CD14-positive monocyte (primary cell): ENCODE results near the gene LIFR. TPM values are rescaled to one million over a fixed set of nuclear protein-coding genes. Genes with fewer than 3 reads are reported as not detected.

Experiments used
- DNase-seq, 3 donors: peaks; one replicate each; pipeline ENCODE4 v3.0.0-alpha.2; 2011 to 2022
- H2AFZ ChIP-seq: 2 replicates; pipeline ENCODE4 v1.6.0; 2012; ENCODE audit warnings: mild to moderate bottlenecking, low read depth, low read length, inconsistent platforms; ENCODE audit not compliant: insufficient read depth, poor library complexity, severe bottlenecking
- H3K27ac ChIP-seq, 2 donors: 1 replicate in 1 of 2; 2 replicates in 1 of 2; pipeline ENCODE4 v1.5.1; 2012 to 2013; ENCODE audit warnings: low read length in 2 of 2, control low read depth in 1 of 2, inconsistent platforms in 1 of 2, low read depth in 1 of 2, mild to moderate bottlenecking in 1 of 2
- H3K27me3 ChIP-seq, 2 donors: one replicate each; pipeline versions ENCODE4 v1.6.0 to v1.6.1; 2011 to 2013; ENCODE audit warnings: low read length in 2 of 2; ENCODE audit not compliant: control insufficient read depth in 2 of 2, insufficient read depth in 2 of 2
- H3K36me3 ChIP-seq, 2 donors: replicated peaks in 1 of 2; 1 replicate in 1 of 2; 2 replicates in 1 of 2; pipeline versions ENCODE4 v1.5.1 to v1.6.1; 2012 to 2013; ENCODE audit warnings: low read length in 2 of 2, control low read depth in 1 of 2, inconsistent platforms in 1 of 2, mild to moderate bottlenecking in 1 of 2; ENCODE audit not compliant: insufficient read depth in 2 of 2, control insufficient read depth in 1 of 2
- H3K4me1 ChIP-seq, 2 donors: 1 replicate in 1 of 2; 2 replicates in 1 of 2; pipeline versions ENCODE4 v1.5.1 to v1.6.1; 2012 to 2013; ENCODE audit warnings: low read length in 2 of 2, control low read depth in 1 of 2, inconsistent platforms in 1 of 2, mild to moderate bottlenecking in 1 of 2, moderate library complexity in 1 of 2; ENCODE audit not compliant: insufficient read depth in 2 of 2, control insufficient read depth in 1 of 2
- H3K4me2 ChIP-seq: replicated peaks from 2 replicates; pipeline ENCODE3; 2012; ENCODE audit warnings: low read length, moderate library complexity, mild to moderate bottlenecking; ENCODE audit not compliant: poor library complexity, severe bottlenecking; ENCODE audit errors: extremely low read depth
- H3K4me3 ChIP-seq, 3 experiments: fragments of 200-600 bp in 1 of 3; sonication (generic) in 1 of 3; replicated peaks in 1 of 3; 1 replicate in 2 of 3; 2 replicates in 1 of 3; pipeline ENCODE4 v1.5.1; 2011 to 2013; ENCODE audit warnings: low read length in 3 of 3, mild to moderate bottlenecking in 3 of 3, control low read depth in 2 of 3, low read depth in 2 of 3, inconsistent platforms in 1 of 3, moderate library complexity in 1 of 3
- H3K79me2 ChIP-seq: 2 replicates; pipeline ENCODE4 v1.6.0; 2012; ENCODE audit warnings: mild to moderate bottlenecking, control low read depth, inconsistent platforms, low read length, moderate library complexity; ENCODE audit not compliant: insufficient read depth
- H3K9ac ChIP-seq: 2 replicates; pipeline ENCODE4 v1.6.0; 2017; ENCODE audit warnings: low read length, mild to moderate bottlenecking; ENCODE audit not compliant: insufficient read depth, poor library complexity, severe bottlenecking
- H3K9me3 ChIP-seq, 2 donors: replicated peaks in 1 of 2; 1 replicate in 1 of 2; 2 replicates in 1 of 2; pipeline versions ENCODE4 v1.5.1 to v1.6.1; 2012 to 2013; ENCODE audit warnings: low read length in 2 of 2, control low read depth in 1 of 2; ENCODE audit not compliant: control insufficient read depth in 1 of 2, insufficient read depth in 1 of 2
- H4K20me1 ChIP-seq: 2 replicates; pipeline ENCODE4 v1.6.0; 2012; ENCODE audit warnings: mild to moderate bottlenecking, low read length, control low read depth, moderate library complexity; ENCODE audit not compliant: insufficient read depth
- H3K27ac Mint-ChIP-seq, 7 donors: one replicate each; pipeline ENCODE4 v1.8.0; 2020; ENCODE audit warnings: mild to moderate bottlenecking in 7 of 7, mixed read lengths in 7 of 7, moderate library complexity in 6 of 7, inconsistent platforms in 2 of 7
- H3K27me3 Mint-ChIP-seq, 3 donors: one replicate each; pipeline ENCODE4 v1.8.0; 2021 to 2022; ENCODE audit warnings: low read depth in 3 of 3, mild to moderate bottlenecking in 3 of 3, mixed read lengths in 3 of 3, moderate library complexity in 3 of 3, inconsistent platforms in 1 of 3
- H3K36me3 Mint-ChIP-seq, 2 donors: one replicate each; pipeline ENCODE4 v1.8.0; 2020; ENCODE audit warnings: mixed read lengths in 2 of 2, inconsistent platforms in 1 of 2, mild to moderate bottlenecking in 1 of 2
- H3K4me1 Mint-ChIP-seq: one replicate; pipeline ENCODE4 v1.8.0; 2020; ENCODE audit warnings: mild to moderate bottlenecking, mixed read lengths
- H3K4me3 Mint-ChIP-seq, 2 donors: one replicate each; pipeline ENCODE4 v1.8.0; 2020; ENCODE audit warnings: mild to moderate bottlenecking in 2 of 2, mixed read lengths in 2 of 2, moderate library complexity in 1 of 2
- H3K9me3 Mint-ChIP-seq, 7 donors: one replicate each; pipeline ENCODE4 v1.8.0; 2020 to 2022; ENCODE audit warnings: mixed read lengths in 7 of 7, mild to moderate bottlenecking in 6 of 7, moderate library complexity in 6 of 7, inconsistent platforms in 2 of 7
- CTCF ChIP-seq: fragments of 200-600 bp; IDR thresholded peaks from one replicate; pipeline ENCODE4 v1.8.0; 2022; ENCODE audit warnings: antibody characterized with exemption, mild to moderate bottlenecking
- WGBS: methylation state at CpG from one replicate; pipeline ENCODE4 v1.1.5; 2013; ENCODE audit warnings: missing lambda C conversion rate; ENCODE audit not compliant: insufficient coverage; 5-methylcytosine and 5-hydroxymethylcytosine counted together
- intact Hi-C, 2 donors: fragments of 100-400 bp; cut with micrococcal nuclease; formaldehyde crosslinking; loops; one replicate each; pipeline versions ENCODE4 v1.15.0 to v1.15.1; 2023
- polyA plus RNA-seq, 3 donors: library from polyadenylated mRNA; depleted of rRNA in 1 of 3; unstranded in 2 of 3; stranded (reverse) in 1 of 3; fragments of 300-500 nt in 2 of 3; fragments of >200 nt in 1 of 3; fragmentation: Illumina TruSeq in 2 of 3; gene quantifications; 1 replicate in 2 of 3; 2 replicates in 1 of 3; pipeline ENCODE4 v1.2.3, GENCODE V29; 2012 to 2021

LIFR gene
- polyA plus RNA-seq, 3 donors = not detected

DNA sequence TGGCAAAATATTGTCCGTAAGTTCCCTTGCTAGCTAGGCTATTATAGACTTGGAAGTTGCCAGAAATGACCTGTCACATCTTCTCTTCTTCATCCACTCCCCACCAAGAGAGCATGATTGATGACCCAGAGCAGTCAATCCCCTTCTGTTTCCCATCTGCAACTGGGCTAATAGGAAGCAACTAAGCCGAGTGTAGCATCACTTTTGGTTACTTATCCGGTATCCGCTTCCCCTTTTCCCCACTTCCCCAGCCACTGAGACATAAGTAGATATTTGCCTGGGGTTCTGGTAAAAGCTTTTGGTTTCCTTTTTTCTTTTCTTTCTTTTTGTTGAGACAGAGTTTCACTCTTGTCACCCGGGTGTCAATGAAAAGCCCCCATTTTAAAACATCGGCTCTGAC, 29.4 kb upstream of the LIFR start:
- Histone ChIP-seq H2AFZ (no peak overlapping the region), H3K36me3 (no peaks in the 10 kb centered on the region), H4K20me1 (no peaks in the 10 kb centered on the region), H3K79me2 (no peaks in the 10 kb centered on the region), H3K4me2 (no peak overlapping the region), H3K9me3 (no peaks in the 10 kb centered on the region), H3K9ac (no peak overlapping the region), H3K27ac (no peak overlapping the region), H3K4me1 (no peaks in the 10 kb centered on the region), H3K27me3 (peaks cover 0 to 9% of the 10 kb centered on the region in 2 donors), H3K4me3 (no peak overlapping the region)
- Mint-ChIP-seq H3K27me3 (peaks cover 9 to 23% (median 15%) of the 10 kb centered on the region in 3 donors), H3K27ac (no peak overlapping the region), H3K36me3 (no peaks in the 10 kb centered on the region), H3K4me1 (peaks cover 3% of the 10 kb centered on the region), H3K4me3 (no peak overlapping the region), H3K9me3 (peaks cover 0 to 5% (median 2%) of the 10 kb centered on the region in 7 donors)
- peak in 2 of 3 donors; percentile 12 to 54 for DNase-seq
- intact Hi-C loops = no loop called here
- no CpG with 5 or more reads among the region's 6 CpGs for WGBS
- no peak for TF ChIP-seq CTCF

DNA sequence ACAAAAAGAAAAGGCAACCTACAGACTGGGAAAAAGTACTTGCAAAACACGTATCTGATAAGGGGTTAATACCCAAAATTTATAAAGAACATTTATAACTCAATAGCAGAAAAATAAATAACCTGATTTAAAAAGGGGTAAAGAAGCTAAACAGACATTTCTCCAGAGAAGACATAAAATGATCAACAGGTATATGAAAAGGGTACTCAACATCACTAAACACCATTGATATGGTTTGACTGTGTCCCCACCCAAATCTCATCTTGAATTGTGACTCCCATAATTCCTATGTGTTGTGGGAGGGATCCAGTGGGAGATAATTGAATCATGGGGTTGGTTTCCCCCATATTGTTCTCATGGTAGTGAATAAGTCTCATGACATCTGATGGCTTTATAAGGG, 27.1 kb upstream of the LIFR start:
- Mint-ChIP-seq H3K4me3 (no peak overlapping the region), H3K9me3 (peaks cover 0 to 5% (median 2%) of the 10 kb centered on the region in 7 donors), H3K27me3 (peaks cover 11 to 17% (median 13%) of the 10 kb centered on the region in 3 donors), H3K4me1 (peaks cover 3% of the 10 kb centered on the region), H3K27ac (no peak overlapping the region), H3K36me3 (no peaks in the 10 kb centered on the region)
- Histone ChIP-seq H3K4me3 (no peak overlapping the region), H3K36me3 (no peaks in the 10 kb centered on the region), H3K4me1 (no peaks in the 10 kb centered on the region), H3K9me3 (no peaks in the 10 kb centered on the region), H2AFZ (no peak overlapping the region), H3K27me3 (peaks cover 0 to 14% of the 10 kb centered on the region in 2 donors), H3K27ac (no peak overlapping the region), H3K4me2 (no peak overlapping the region), H4K20me1 (no peaks in the 10 kb centered on the region), H3K9ac (no peak overlapping the region), H3K79me2 (no peaks in the 10 kb centered on the region)
- WGBS = no CpG with 5 or more reads among the region's 1 CpG
- no peak for TF ChIP-seq CTCF
- DNase-seq = no peak
- intact Hi-C loops = no loop called here
